ENCODE measurements around the gene PUSL1. TPM values are rescaled to one million over a fixed set of nuclear protein-coding genes. Genes with fewer than 3 reads are reported as not detected.

Gene PUSL1
- total and polyA plus RNA-seq, 2 of the 4 experiments (the other 2 are of a cell fraction): 10.9 to 33.0 TPM

DNA sequence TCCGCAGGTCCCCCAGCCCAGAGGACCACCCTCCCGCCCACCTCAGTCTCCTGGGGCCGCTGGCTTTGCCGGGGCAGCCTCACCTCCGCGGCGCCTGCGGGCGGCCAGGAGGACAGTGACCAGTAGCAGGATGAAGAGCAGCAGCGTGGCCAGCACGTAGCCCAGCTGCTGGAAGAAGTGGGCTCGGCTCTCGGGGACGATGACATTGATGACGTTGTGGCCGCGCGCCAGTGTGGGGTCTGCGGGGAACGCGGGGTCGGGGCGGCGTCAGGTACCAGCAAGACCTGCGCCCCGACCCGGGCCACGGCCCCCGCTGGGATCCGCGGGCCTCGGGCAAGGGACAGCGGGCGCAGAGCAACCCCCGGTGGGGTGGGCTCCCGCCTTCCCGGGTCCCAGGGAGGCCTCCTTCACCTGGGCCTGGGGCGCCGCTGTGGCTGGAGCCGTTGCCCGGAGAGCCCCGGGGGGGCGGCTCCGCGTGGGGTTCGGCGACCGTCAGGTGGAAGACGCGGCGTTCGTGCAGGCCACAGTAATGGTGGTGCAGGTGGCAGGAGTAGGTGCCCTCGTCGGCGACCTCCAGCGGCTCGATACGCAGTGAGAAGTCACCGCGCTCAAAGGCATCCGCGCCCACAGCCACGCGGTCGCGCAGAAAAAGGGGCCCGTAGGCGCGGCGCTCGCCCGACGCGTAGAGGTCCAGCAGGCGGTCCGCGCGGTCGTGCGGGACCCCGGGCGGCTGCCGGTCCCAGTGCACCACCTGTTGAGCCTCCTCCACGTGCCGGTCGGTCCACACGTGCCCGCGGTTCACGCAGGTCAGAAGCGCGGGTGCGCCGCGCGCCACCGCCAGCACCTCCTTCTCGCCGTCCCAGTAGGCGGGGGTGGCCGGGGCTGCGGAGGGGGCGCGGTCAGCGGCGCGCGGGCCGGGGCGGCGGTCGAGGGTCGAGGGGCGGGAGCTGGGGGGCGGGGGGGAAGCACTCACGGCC lies 46.2 kb downstream of the PUSL1 start (continued):
- TF ChIP-seq, protein P1, sequence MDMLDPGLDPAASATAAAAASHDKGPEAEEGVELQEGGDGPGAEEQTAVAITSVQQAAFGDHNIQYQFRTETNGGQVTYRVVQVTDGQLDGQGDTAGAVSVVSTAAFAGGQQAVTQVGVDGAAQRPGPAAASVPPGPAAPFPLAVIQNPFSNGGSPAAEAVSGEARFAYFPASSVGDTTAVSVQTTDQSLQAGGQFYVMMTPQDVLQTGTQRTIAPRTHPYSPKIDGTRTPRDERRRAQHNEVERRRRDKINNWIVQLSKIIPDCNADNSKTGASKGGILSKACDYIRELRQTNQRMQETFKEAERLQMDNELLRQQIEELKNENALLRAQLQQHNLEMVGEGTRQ (IDR thresholded peaks at IDR 0.05; ENCODE audit: low read depth, low read length): no peak
- TF ChIP-seq MAFK (IDR thresholded peaks at IDR 0.05; ENCODE audit: low read depth, low read length): no peak

DNA sequence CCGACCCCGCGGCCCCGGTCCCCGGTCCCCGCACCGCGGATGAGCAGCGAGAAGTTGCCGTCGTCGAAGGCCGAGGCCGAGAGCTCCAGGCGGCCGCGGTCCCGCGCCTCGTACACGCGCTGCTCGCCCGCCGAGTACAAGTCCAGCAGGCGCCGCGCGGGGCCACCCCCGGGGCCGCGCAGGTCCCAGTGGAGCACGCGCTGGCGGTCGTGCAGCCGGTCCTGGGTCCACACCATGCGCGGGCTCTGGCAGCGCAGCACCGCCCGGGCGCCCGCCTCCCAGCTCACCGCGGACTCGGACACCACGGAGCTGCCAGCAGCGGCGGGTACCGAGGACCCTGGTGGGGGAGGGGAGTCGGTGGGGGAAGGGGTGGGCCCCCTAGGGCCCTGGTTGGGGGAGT lies 47.0 kb downstream of the PUSL1 start:
- Histone ChIP-seq H3K79me1 (ENCODE audit: low read depth in 1 of 2, low read length in 2 of 2) (peaks cover 8 to 24% of the 10 kb centered on the region in 2 experiments; a peak in 3 of 4 replicates), H2AK9ac (replicated peaks; ENCODE audit: low read depth, low read length, poor library complexity) (peak overlapping the region; percentile 55), H2AK5ac (ENCODE audit: low read depth, low read length) (no peak overlapping the region), H3K4me2 (ENCODE audit: low read depth, low read length) (no peak overlapping the region), H2AFZ (replicated peaks; ENCODE audit: low read length, poor library complexity) (peak overlapping the region; percentile 58), H3K9me1 (ENCODE audit: insufficient read depth, low read length) (no peaks in the 10 kb centered on the region), H3K27ac (ENCODE audit: insufficient read depth, low read length) (peak overlapping the region; percentile 22; the same call in 1 of the 2 replicates), H3K56ac (ENCODE audit: extremely low read depth, insufficient read depth, low read length) (no peak overlapping the region), H2BK20ac (ENCODE audit: low read depth, low read length) (no peak overlapping the region), H3K4me1 (ENCODE audit: control insufficient read depth, insufficient read depth, low read length) (peaks cover 38% of the 10 kb centered on the region), H2BK15ac (ENCODE audit: low read depth, low read length) (no peak overlapping the region), H3K9ac (ENCODE audit: low read depth, low read length) (no peak overlapping the region), H2BK120ac (ENCODE audit: low read depth, low read length) (no peak overlapping the region), H3K9me3 (ENCODE audit: control insufficient read depth, insufficient read depth, low read length) (no peaks in the 10 kb centered on the region), H3K23ac (ENCODE audit: low read depth, low read length) (no peak overlapping the region), H4K5ac (ENCODE audit: low read depth, low read length) (no peak overlapping the region), H4K8ac (ENCODE audit: low read depth in 2 of 2, low read length in 2 of 2) (no peak overlapping the region), H4K91ac (ENCODE audit: insufficient read depth, low read depth, low read length) (no peak overlapping the region), H2BK5ac (ENCODE audit: low read depth, low read length, poor library complexity, severe bottlenecking) (peak overlapping the region; percentile 18), H3K14ac (replicated peaks; ENCODE audit: low read depth, low read length) (no peak overlapping the region), H3K27me3 (ENCODE audit: control insufficient read depth, insufficient read depth, low read length) (no peaks in the 10 kb centered on the region), H4K20me1 (ENCODE audit: insufficient read depth, low read length) (peaks cover 55% of the 10 kb centered on the region), H3K36me3 (ENCODE audit: control insufficient read depth, insufficient read depth, low read length) (peaks cover 39% of the 10 kb centered on the region), H3K18ac (ENCODE audit: low read depth, low read length) (no peak overlapping the region), H3K4me3 (ENCODE audit: insufficient read depth, low read depth, low read length) (peak overlapping the region; percentile 35), H3K4ac (ENCODE audit: low read depth, low read length) (no peak overlapping the region)
- TF ChIP-seq MAZ (IDR thresholded peaks at IDR 0.05; ENCODE audit: borderline replicate concordance, low read depth, low read length) (peak; percentile 30; the same call in 1 of the 2 replicates), POLR2A (IDR thresholded peaks at IDR 0.05; ENCODE audit: low read depth, low read length) (no peak), MXI1 (IDR thresholded peaks at IDR 0.05; ENCODE audit: borderline replicate concordance, low read depth, low read length) (peak; percentile 51; the same call in 1 of the 2 replicates)
- CTCF ChIA-PET: no interaction called here
- intact Hi-C loops (cut with micrococcal nuclease): loop anchor here (5.0 kb wide), 1 partner anchor 48 kb away; the partner anchor contains the start of genes ACAP3 and PUSL1
- no TSS peak for BruUV-seq (replicated peaks)
- ATAC-seq (ENCODE audit: low read depth): no peak
- dilution Hi-C loops (cut with HindIII; ENCODE audit: low sequenced_read_pairs, unreplicated experiment): no loop called here
- peak; percentile 35 for DNase-seq
- POLR2A ChIA-PET (ENCODE audit: unreplicated experiment): no interaction called here
- WGBS, 2 experiments (ENCODE audit: extremely low coverage in 2 of 2, insufficient read length in 1 of 2): 1% methylated on average over 18 of the region's 52 CpGs; no CpG with 5 or more reads in 1 of the 2 experiments
- in situ Hi-C loops (cut with MboI; ENCODE audit: low sequenced_read_pairs): no loop called here
